Loucy (cell line): ENCODE measurements around the gene G0S2.

Source experiments
- H2AFZ ChIP-seq: fragments of 200-600 bp; sonication (generic); 2 replicates; pipeline ENCODE4 v1.6.0; 2016; ENCODE audit warnings: antibody characterized with exemption, mild to moderate bottlenecking, low read length, moderate library complexity
- H3F3A ChIP-seq: fragments of 200-600 bp; 2 replicates; pipeline ENCODE4 v1.6.0; 2016; ENCODE audit warnings: antibody characterized with exemption, low read depth, mild to moderate bottlenecking
- H3K27me3 ChIP-seq: fragments of 200-600 bp; sonication (generic); 2 replicates; pipeline ENCODE4 v1.6.1; 2014; ENCODE audit warnings: low read length, mild to moderate bottlenecking; ENCODE audit not compliant: insufficient read depth, poor library complexity, severe bottlenecking
- H3K36me3 ChIP-seq: fragments of 200-600 bp; sonication (generic); 2 replicates; pipeline ENCODE4 v1.6.1; 2016; ENCODE audit warnings: low read length; ENCODE audit not compliant: insufficient read depth
- H3K4me1 ChIP-seq: fragments of 200-600 bp; sonication (generic); 2 replicates; pipeline ENCODE4 v1.5.1; 2014; ENCODE audit warnings: low read length, mild to moderate bottlenecking; ENCODE audit not compliant: insufficient read depth, poor library complexity, severe bottlenecking
- H3K4me2 ChIP-seq: fragments of 200-600 bp; sonication (generic); 2 replicates; pipeline ENCODE4 v1.6.0; 2014; ENCODE audit warnings: antibody characterized with exemption, low read length, low read depth, mild to moderate bottlenecking; ENCODE audit not compliant: poor library complexity, severe bottlenecking
- H3K4me3 ChIP-seq: fragments of 200-600 bp; sonication (generic); 2 replicates; pipeline ENCODE4 v1.5.1; 2014; ENCODE audit warnings: low read length, mild to moderate bottlenecking, mixed read lengths; ENCODE audit not compliant: poor library complexity, severe bottlenecking
- H3K79me2 ChIP-seq: fragments of 200-600 bp; sonication (generic); 2 replicates; pipeline ENCODE4 v1.6.1; 2014; ENCODE audit warnings: low read length; ENCODE audit not compliant: insufficient read depth
- H3K9ac ChIP-seq: fragments of 200-600 bp; sonication (generic); 2 replicates; pipeline ENCODE4 v1.6.0; 2014; ENCODE audit warnings: mild to moderate bottlenecking, low read depth, low read length, moderate library complexity; ENCODE audit not compliant: poor library complexity, severe bottlenecking
- H3K9me2 ChIP-seq: fragments of 200-600 bp; sonication (generic); replicated peaks from 2 replicates; pipeline ENCODE4 v1.6.1; 2016; ENCODE audit warnings: low read depth, low read length, mixed read lengths
- H3K9me3 ChIP-seq: fragments of 200-600 bp; sonication (generic); 2 replicates; pipeline ENCODE4 v1.6.1; 2014; ENCODE audit warnings: mild to moderate bottlenecking, antibody characterized with exemption, low read length, low read depth; ENCODE audit not compliant: insufficient read depth
- H4K20me1 ChIP-seq: fragments of 200-600 bp; sonication (generic); 2 replicates; pipeline ENCODE4 v1.6.0; 2014; ENCODE audit warnings: antibody characterized with exemption, low read length, mild to moderate bottlenecking; ENCODE audit not compliant: insufficient read depth, poor library complexity, severe bottlenecking
- EZH2phosphoT487 ChIP-seq: fragments of 200-600 bp; IDR thresholded peaks from 2 replicates; pipeline ENCODE4 v1.6.1; 2018; ENCODE audit warnings: antibody characterized with exemption, mild to moderate bottlenecking, moderate library complexity, borderline replicate concordance
- TF ChIP-seq, protein P1 (sequence below): fragments of 200-600 bp; sonication (generic); conservative IDR thresholded peaks from 2 replicates; pipeline ENCODE4 v1.5.1; 2014; ENCODE audit warnings: mild to moderate bottlenecking, antibody characterized with exemption, low read length

G0S2 gene

DNA sequence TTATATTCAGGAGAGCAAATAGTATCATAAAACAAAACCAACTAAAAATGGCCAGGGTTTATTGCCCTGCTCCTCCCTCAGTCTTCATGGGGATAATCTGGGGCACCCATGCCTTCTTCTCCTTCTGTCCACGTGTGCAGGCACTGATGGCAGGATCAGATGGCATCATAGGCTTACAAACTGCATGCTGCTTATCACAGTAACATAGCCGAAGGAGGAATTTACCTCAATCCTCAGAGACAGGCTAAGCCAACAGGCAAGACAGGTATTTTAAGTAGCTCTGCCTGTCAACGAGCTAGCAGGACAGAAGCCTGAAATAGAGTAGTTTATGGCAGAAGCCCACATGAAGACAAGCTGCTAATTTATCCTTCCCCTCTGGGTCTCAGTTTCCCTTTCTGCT is 32.4 kb upstream of the G0S2 start:
- Histone ChIP-seq H3K9me2 (no peaks in the 10 kb centered on the region), H4K20me1 (no peaks in the 10 kb centered on the region), H3K4me2 (no peak overlapping the region), H3K79me2 (no peaks in the 10 kb centered on the region), H3K27me3 (no peaks in the 10 kb centered on the region), H3K9ac (no peak overlapping the region), H3K4me1 (no peaks in the 10 kb centered on the region), H3K9me3 (no peaks in the 10 kb centered on the region), H3K36me3 (no peaks in the 10 kb centered on the region), H2AFZ (no peak overlapping the region), H3K4me3 (no peak overlapping the region), H3F3A (no peaks in the 10 kb centered on the region)
- no peak for TF ChIP-seq EZH2phosphoT487
- TF ChIP-seq, protein P1, sequence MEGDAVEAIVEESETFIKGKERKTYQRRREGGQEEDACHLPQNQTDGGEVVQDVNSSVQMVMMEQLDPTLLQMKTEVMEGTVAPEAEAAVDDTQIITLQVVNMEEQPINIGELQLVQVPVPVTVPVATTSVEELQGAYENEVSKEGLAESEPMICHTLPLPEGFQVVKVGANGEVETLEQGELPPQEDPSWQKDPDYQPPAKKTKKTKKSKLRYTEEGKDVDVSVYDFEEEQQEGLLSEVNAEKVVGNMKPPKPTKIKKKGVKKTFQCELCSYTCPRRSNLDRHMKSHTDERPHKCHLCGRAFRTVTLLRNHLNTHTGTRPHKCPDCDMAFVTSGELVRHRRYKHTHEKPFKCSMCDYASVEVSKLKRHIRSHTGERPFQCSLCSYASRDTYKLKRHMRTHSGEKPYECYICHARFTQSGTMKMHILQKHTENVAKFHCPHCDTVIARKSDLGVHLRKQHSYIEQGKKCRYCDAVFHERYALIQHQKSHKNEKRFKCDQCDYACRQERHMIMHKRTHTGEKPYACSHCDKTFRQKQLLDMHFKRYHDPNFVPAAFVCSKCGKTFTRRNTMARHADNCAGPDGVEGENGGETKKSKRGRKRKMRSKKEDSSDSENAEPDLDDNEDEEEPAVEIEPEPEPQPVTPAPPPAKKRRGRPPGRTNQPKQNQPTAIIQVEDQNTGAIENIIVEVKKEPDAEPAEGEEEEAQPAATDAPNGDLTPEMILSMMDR = no peak

DNA sequence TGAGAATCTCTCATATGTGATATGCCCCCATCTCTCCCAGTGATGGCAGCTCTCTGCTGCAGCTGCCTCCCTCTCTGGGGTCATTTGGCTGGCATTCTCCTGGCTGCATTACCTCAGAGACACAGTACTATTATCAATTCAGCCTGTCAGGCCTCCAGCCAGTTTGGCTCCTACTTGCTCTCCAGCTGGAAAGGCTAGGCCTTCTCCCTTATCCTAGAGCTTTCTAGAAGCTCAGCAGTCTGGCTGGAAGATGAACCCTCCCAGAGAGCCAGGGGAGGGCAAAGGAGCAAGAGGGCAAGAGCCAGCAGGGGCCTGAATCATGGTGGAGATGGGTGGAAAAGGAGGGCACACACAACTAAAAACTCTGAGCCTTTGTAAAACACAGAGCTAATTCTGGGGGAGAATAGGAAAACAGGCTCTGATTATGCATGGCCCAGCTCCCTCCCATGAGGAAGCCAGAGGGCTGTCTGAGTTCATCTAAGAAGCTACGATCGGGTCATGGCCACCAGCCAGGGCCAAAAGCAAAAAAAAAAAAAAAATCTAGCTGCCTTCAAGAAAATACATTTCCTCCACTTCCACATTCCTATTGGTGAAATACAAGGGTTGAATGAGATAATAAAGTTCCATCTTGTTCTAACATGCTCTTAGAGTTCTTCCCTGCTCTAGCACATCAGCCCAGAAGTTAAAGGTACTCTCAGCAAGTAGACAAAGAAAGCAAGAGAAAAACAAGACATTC is 31.8 kb upstream of the G0S2 start:
- no peaks in the 10 kb centered on the region for H3K4me1 ChIP-seq
- H3K4me2 ChIP-seq = no peak overlapping the region

DNA sequence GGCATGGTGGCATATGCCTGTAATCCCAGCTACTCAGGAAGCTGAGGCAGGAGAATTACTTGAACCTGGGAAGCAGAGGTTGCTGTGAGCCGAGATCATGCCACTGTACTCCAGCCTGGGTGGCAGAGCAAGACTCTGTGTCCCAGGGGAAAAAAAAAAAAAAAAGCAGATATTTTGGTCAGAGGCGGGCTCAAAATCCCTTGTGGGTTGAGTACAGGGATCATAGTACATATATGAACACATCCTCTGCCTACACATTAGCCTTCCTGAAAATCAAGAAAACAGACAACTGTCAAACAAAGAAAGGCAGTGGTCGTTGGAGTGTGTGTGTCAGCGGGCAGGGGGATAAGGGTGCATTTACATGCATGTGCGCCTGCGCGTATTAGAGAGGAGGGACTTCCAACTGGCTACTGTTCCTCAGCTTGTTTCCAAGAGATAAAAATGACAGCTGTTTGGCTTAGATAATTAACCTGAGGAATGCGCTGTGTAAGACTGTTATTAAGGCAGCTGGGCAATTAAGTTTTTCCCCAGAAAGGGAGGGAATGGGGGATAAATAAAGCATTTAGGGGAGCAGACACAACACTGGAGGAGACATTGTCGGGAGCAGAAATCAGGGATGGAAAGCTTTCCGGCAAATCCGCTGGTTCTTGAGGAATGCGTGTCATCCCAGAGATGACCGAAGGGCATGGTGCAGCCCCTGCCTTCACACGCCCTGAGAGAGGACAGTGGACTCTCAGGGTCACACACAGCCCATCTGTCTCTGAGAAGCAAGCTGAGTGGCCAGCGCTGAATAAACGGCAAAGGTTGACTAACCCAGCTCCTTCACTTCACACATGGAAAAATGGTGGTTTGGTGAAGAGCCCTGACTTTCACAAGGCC is 29.4 kb upstream of the G0S2 start:
- H3K4me3 ChIP-seq = no peak overlapping the region
- H3K27me3 ChIP-seq = no peaks in the 10 kb centered on the region
- H4K20me1 ChIP-seq = no peaks in the 10 kb centered on the region
- H3K4me2 ChIP-seq = no peak overlapping the region
- H2AFZ ChIP-seq = no peak overlapping the region
- no peaks in the 10 kb centered on the region for H3K36me3 ChIP-seq
- no peaks in the 10 kb centered on the region for H3K79me2 ChIP-seq
- no peaks in the 10 kb centered on the region for H3F3A ChIP-seq
- H3K9me2 ChIP-seq = no peaks in the 10 kb centered on the region
- H3K4me1 ChIP-seq = peaks cover 6% of the 10 kb centered on the region
- TF ChIP-seq, protein P1 = no peak
- TF ChIP-seq EZH2phosphoT487 = no peak
- no peaks in the 10 kb centered on the region for H3K9me3 ChIP-seq
- no peak overlapping the region for H3K9ac ChIP-seq

More for the DNA sequence above, 31.8 kb upstream of the G0S2 start:
- TF ChIP-seq EZH2phosphoT487 = no peak
- TF ChIP-seq, protein P1 = no peak
- no peaks in the 10 kb centered on the region for H3K9me2 ChIP-seq
- H3K27me3 ChIP-seq = no peaks in the 10 kb centered on the region
- H4K20me1 ChIP-seq = no peaks in the 10 kb centered on the region
- no peak overlapping the region for H2AFZ ChIP-seq
- no peaks in the 10 kb centered on the region for H3K9me3 ChIP-seq
- H3K9ac ChIP-seq = no peak overlapping the region
- H3K79me2 ChIP-seq = no peaks in the 10 kb centered on the region
- H3K36me3 ChIP-seq = no peaks in the 10 kb centered on the region
- H3K4me3 ChIP-seq = no peak overlapping the region
- no peaks in the 10 kb centered on the region for H3F3A ChIP-seq
